HG03095 (cell line): ENCODE results near the gene NRL.

ENCODE experiments used
- ATAC-seq: cut with Tn5 transposase; IDR thresholded peaks from one replicate; pipeline ENCODE4 v1.9.1; 2021; ENCODE audit warnings: moderate library complexity; ENCODE audit not compliant: unreplicated experiment

NRL gene

GRCh38 chr14:24068711-24069410, 45.9 kb downstream of the NRL start:
- no peak for ATAC-seq

- no peak for ATAC-seq
These were observed 47.3 kb downstream of the NRL start for GRCh38 chr14:24067133-24068082.

GRCh38 chr14:24066496-24067132, 48.1 kb downstream of the NRL start:
- no peak for ATAC-seq

- no peak for ATAC-seq
These were observed 49.3 kb downstream of the NRL start for GRCh38 chr14:24065408-24065807.

- ATAC-seq: no peak
These were observed 49.9 kb downstream of the NRL start for GRCh38 chr14:24064856-24065255.

GRCh38 chr14:24064091-24064795, 50.5 kb downstream of the NRL start:
- no peak for ATAC-seq

- ATAC-seq: no peak
These were observed 51.4 kb downstream of the NRL start for GRCh38 chr14:24063263-24063836.

GRCh38 chr14:24062216-24062980, 52.4 kb downstream of the NRL start:
- no peak for ATAC-seq

GRCh38 chr14:24060984-24061913, 53.5 kb downstream of the NRL start:
- no peak for ATAC-seq

- ATAC-seq: no peak
These were observed 54.3 kb downstream of the NRL start for GRCh38 chr14:24060443-24060842.

GRCh38 chr14:24059841-24060388, 54.8 kb downstream of the NRL start:
- no peak for ATAC-seq

- no peak for ATAC-seq
These were observed 55.7 kb downstream of the NRL start for GRCh38 chr14:24058951-24059475.

- ATAC-seq: peak; percentile 67
These were observed 56.3 kb downstream of the NRL start for GRCh38 chr14:24058260-24058950.

- no peak for ATAC-seq
These were observed 56.9 kb downstream of the NRL start for GRCh38 chr14:24057867-24058259.

- no peak for ATAC-seq
These were observed 57.5 kb downstream of the NRL start for GRCh38 chr14:24057271-24057670.

- no peak for ATAC-seq
These were observed 58.0 kb downstream of the NRL start for GRCh38 chr14:24056800-24057184.

- ATAC-seq: no peak
These were observed 58.6 kb downstream of the NRL start for GRCh38 chr14:24055971-24056799.
